Mammary epithelial cell (primary cell): ENCODE measurements around the gene CCDC191.

Source experiments
- CTCF ChIP-seq, 2 donors: IDR thresholded peaks in 1 of 2; conservative IDR thresholded peaks in 1 of 2; 2 replicates each; pipeline ENCODE4 v1.5.1; 2011 to 2012; ENCODE audit warnings: inconsistent platforms in 2 of 2, low read length in 2 of 2, mild to moderate bottlenecking in 2 of 2, control low read depth in 1 of 2, low read depth in 1 of 2; ENCODE audit not compliant: insufficient read depth in 1 of 2; ENCODE audit errors: extremely low read depth in 1 of 2
- EZH2 ChIP-seq: IDR thresholded peaks from 2 replicates; pipeline ENCODE4 v1.6.1; 2012; ENCODE audit warnings: low read length, inconsistent platforms, borderline replicate concordance

GRCh38 chr3:114095796-114096195 is 39.5 kb upstream of the CCDC191 start:
- TF ChIP-seq CTCF (conservative IDR thresholded peaks at IDR 0.05 in 1 of 2, IDR thresholded peaks at IDR 0.05 in 1 of 2; ENCODE audit: extremely low read depth in 1 of 2, insufficient read depth in 1 of 2, low read depth in 1 of 2, low read length in 2 of 2) (no peak), EZH2 (no peak)
